Stimulated activated CD4-positive, alpha-beta T cell treated with anti-CD3 and anti-CD28 coated beads, Interleukin-1b, Interleukin-23, amount 100 ng/mL, for 48 hours (primary cell): ENCODE results near the gene CERKL.

ENCODE experiments used
- DNase-seq: peaks from one replicate; pipeline ENCODE4 v3.0.0-alpha.2; 2020

CERKL gene

GRCh38 chr2:181626671-181627070, 30.2 kb downstream of the CERKL start:
- DNase-seq: no peak

- DNase-seq: no peak
Observed at GRCh38 chr2:181623159-181623558, 33.7 kb downstream of the CERKL start.

- DNase-seq: no peak
Observed at GRCh38 chr2:181621779-181622490, 35.0 kb downstream of the CERKL start.

- no peak for DNase-seq
Observed at GRCh38 chr2:181619516-181619915, 37.4 kb downstream of the CERKL start.

- no peak for DNase-seq
Observed at GRCh38 chr2:181616715-181617114, 40.2 kb downstream of the CERKL start.

- no peak for DNase-seq
Observed at GRCh38 chr2:181614874-181615638, 41.8 kb downstream of the CERKL start.

- no peak for DNase-seq
Observed at GRCh38 chr2:181613241-181613640, 43.7 kb downstream of the CERKL start.

- DNase-seq: no peak
Observed at GRCh38 chr2:181607629-181608590, 49.0 kb downstream of the CERKL start.

- no peak for DNase-seq
Observed at GRCh38 chr2:181605889-181606837, 50.7 kb downstream of the CERKL start.

GRCh38 chr2:181602017-181602416, 54.9 kb downstream of the CERKL start:
- DNase-seq: no peak

GRCh38 chr2:181596556-181596955, 60.3 kb downstream of the CERKL start:
- no peak for DNase-seq

- DNase-seq: no peak
Observed at GRCh38 chr2:181594322-181594721, 62.6 kb downstream of the CERKL start.

- no peak for DNase-seq
Observed at GRCh38 chr2:181589779-181590178, 67.1 kb downstream of the CERKL start.

- DNase-seq: no peak
Observed at GRCh38 chr2:181588546-181588945, 68.4 kb downstream of the CERKL start.

- DNase-seq: no peak
Observed at GRCh38 chr2:181586569-181587081, 70.3 kb downstream of the CERKL start.

GRCh38 chr2:181585732-181586131, 71.2 kb downstream of the CERKL start:
- no peak for DNase-seq

- no peak for DNase-seq
Observed at GRCh38 chr2:181581534-181581933, 75.4 kb downstream of the CERKL start.

- DNase-seq: no peak
Observed at GRCh38 chr2:181578829-181579228, 78.1 kb downstream of the CERKL start.

GRCh38 chr2:181576431-181576830, 80.5 kb downstream of the CERKL start:
- DNase-seq: no peak

- no peak for DNase-seq
Observed at GRCh38 chr2:181575650-181576025, 81.3 kb downstream of the CERKL start.

GRCh38 chr2:181575024-181575649, 81.8 kb downstream of the CERKL start:
- no peak for DNase-seq
